ENCODE data around the gene QRFPR. TPM values are rescaled to one million over a fixed set of nuclear protein-coding genes. Genes with fewer than 3 reads are reported as not detected.

The QRFPR gene
- total and polyA plus RNA-seq, 10 of the 15 experiments (the other 5 are each of a cell fraction or from before 2014, with no cell fraction given): not detected

DNA sequence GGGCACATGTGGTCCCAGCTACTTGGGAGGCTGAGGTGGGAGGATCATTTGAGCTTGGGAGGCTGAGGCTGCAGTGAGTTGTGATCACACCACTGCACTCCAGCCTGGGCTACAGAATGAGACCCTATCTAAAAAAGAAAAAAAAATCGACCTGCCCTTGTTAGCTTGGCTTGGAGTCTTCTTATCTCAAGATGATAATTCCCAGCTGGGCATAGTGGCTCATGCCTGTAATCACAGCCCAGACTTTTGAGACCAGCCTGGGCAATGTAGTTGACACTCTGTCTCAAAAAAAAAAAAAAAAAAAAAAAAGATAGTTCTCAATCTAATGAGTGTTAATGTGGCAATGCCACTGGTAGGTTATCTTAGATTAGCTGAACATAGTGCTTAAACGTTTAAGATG lies 41.0 kb downstream of the QRFPR start:
- Histone ChIP-seq H3K9ac (ENCODE audit: control insufficient read depth, insufficient read depth, low read length) (no peak overlapping the region), H3K36me3 (ENCODE audit: control insufficient read depth in 2 of 2, insufficient read depth in 2 of 2, low read length in 1 of 2) (no peaks in the 10 kb centered on the region), H3K9me3 (replicated peaks; ENCODE audit: control insufficient read depth, insufficient read depth, low read length) (no peaks in the 10 kb centered on the region), H3K79me2 (ENCODE audit: control insufficient read depth, insufficient read depth, low read length) (no peaks in the 10 kb centered on the region), H3K4me3 (no peak overlapping the region), H3K4me1 (ENCODE audit: control insufficient read depth, insufficient read depth, low read length) (no peaks in the 10 kb centered on the region), H3K27ac (ENCODE audit: control insufficient read depth, insufficient read depth) (no peak overlapping the region), H2AFZ (ENCODE audit: control insufficient read depth, low read depth, low read length) (no peak overlapping the region), H4K20me1 (ENCODE audit: control insufficient read depth, insufficient read depth) (no peaks in the 10 kb centered on the region), H3K27me3 (replicated peaks in 1 of 2; ENCODE audit: control insufficient read depth in 2 of 2, insufficient read depth in 2 of 2, low read length in 1 of 2) (no peaks in the 10 kb centered on the region; a peak in 1 of 4 replicates), H3K4me2 (ENCODE audit: control insufficient read depth, insufficient read depth) (no peak overlapping the region)
- SMC1A ChIA-PET (ENCODE audit: uncharacterized antibody, unreplicated experiment): interaction anchor here (0.6 kb wide), 1 partner anchor 14 kb away, joined by 3 read pairs; no protein-coding TSS in a partner anchor
- FAIRE-seq (no peak), DNase-seq (ENCODE audit: low read depth, low spot score) (no peak), ATAC-seq (no peak)
- RAD21 ChIA-PET (ENCODE audit: unreplicated experiment): no interaction called here
- in situ Hi-C loops (cut with MboI): no loop called here
- 0% methylated on average over 2 of the region's 2 CpGs for WGBS (ENCODE audit: insufficient coverage, insufficient replicate concordance, low lambda C conversion rate, missing lambda C conversion rate)
- POLR2A ChIA-PET: no interaction called here
- no TSS peak for BruUV-seq (replicated peaks)
- intact Hi-C loops (cut with micrococcal nuclease; ENCODE audit: unreplicated experiment): no loop called here
- CTCF ChIA-PET: interaction anchor here (2.4 kb wide), 1 partner anchor 147 kb away, joined by 6 read pairs; no protein-coding TSS in a partner anchor
- TF ChIP-seq SMAD1 (IDR thresholded peaks at IDR 0.05; ENCODE audit: low read depth, partially characterized antibody) (no peak), CREM (IDR thresholded peaks at IDR 0.05; ENCODE audit: low read depth) (no peak), SIN3A (IDR thresholded peaks at IDR 0.05; ENCODE audit: low read depth, low read length) (no peak), MEF2A (IDR thresholded peaks at IDR 0.05; ENCODE audit: insufficient read depth, low read depth, low read length) (no peak), TCF12 (IDR thresholded peaks at IDR 0.05; ENCODE audit: low read depth, low read length) (no peak), BCL11A (IDR thresholded peaks at IDR 0.05; ENCODE audit: low read depth, low read length) (no peak), PML (IDR thresholded peaks at IDR 0.05; ENCODE audit: low read length) (no peak), SUZ12 (IDR thresholded peaks at IDR 0.05; ENCODE audit: unreplicated experiment) (no peak)
- TF ChIP-seq, protein P1, sequence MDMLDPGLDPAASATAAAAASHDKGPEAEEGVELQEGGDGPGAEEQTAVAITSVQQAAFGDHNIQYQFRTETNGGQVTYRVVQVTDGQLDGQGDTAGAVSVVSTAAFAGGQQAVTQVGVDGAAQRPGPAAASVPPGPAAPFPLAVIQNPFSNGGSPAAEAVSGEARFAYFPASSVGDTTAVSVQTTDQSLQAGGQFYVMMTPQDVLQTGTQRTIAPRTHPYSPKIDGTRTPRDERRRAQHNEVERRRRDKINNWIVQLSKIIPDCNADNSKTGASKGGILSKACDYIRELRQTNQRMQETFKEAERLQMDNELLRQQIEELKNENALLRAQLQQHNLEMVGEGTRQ (IDR thresholded peaks at IDR 0.05; ENCODE audit: borderline replicate concordance, low read depth, low read length): no peak
- TF ChIP-seq, protein P2, sequence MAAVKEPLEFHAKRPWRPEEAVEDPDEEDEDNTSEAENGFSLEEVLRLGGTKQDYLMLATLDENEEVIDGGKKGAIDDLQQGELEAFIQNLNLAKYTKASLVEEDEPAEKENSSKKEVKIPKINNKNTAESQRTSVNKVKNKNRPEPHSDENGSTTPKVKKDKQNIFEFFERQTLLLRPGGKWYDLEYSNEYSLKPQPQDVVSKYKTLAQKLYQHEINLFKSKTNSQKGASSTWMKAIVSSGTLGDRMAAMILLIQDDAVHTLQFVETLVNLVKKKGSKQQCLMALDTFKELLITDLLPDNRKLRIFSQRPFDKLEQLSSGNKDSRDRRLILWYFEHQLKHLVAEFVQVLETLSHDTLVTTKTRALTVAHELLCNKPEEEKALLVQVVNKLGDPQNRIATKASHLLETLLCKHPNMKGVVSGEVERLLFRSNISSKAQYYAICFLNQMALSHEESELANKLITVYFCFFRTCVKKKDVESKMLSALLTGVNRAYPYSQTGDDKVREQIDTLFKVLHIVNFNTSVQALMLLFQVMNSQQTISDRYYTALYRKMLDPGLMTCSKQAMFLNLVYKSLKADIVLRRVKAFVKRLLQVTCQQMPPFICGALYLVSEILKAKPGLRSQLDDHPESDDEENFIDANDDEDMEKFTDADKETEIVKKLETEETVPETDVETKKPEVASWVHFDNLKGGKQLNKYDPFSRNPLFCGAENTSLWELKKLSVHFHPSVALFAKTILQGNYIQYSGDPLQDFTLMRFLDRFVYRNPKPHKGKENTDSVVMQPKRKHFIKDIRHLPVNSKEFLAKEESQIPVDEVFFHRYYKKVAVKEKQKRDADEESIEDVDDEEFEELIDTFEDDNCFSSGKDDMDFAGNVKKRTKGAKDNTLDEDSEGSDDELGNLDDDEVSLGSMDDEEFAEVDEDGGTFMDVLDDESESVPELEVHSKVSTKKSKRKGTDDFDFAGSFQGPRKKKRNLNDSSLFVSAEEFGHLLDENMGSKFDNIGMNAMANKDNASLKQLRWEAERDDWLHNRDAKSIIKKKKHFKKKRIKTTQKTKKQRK (IDR thresholded peaks at IDR 0.05; ENCODE audit: low read depth, low read length): no peak

Data from GM12878 (cell line).